Stomach (tissue), 19 donors: ENCODE measurements around the gene TMEM59L. TPM values are rescaled to one million over a fixed set of nuclear protein-coding genes. Genes with fewer than 3 reads are reported as not detected.

Source experiments
- DNase-seq, 2 donors: peaks; one replicate each; pipeline versions ENCODE4 v3.0.0 to v3.0.0-alpha.2; 2013 to 2019
- H3K27ac ChIP-seq, 5 donors: fragments of 200-600 bp in 4 of 5; sonication (generic) in 4 of 5; one replicate each; pipeline ENCODE4 v1.5.1; 2013 to 2019; ENCODE audit warnings: mild to moderate bottlenecking in 1 of 5, moderate library complexity in 1 of 5
- H3K27me3 ChIP-seq, 3 donors: fragments of 200-600 bp; sonication (generic); one replicate each; pipeline ENCODE4 v1.5.1; 2017 to 2019; ENCODE audit warnings: mixed run types in 1 of 3
- H3K36me3 ChIP-seq, 4 donors: fragments of 200-600 bp; sonication (generic); 1 replicate in 3 of 4; 2 replicates in 1 of 4; pipeline ENCODE4 v1.5.1; 2016 to 2019
- H3K4me1 ChIP-seq, 4 donors: fragments of 200-600 bp; sonication (generic); one replicate each; pipeline ENCODE4 v1.5.1; 2016 to 2019
- H3K4me3 ChIP-seq, 4 donors: fragments of 200-600 bp; sonication (generic) in 3 of 4; one replicate each; pipeline ENCODE4 v1.5.1; 2016 to 2019; ENCODE audit warnings: mild to moderate bottlenecking in 1 of 4
- H3K9me3 ChIP-seq, 4 donors: fragments of 200-600 bp; sonication (generic); one replicate each; pipeline ENCODE4 v1.5.1; 2016 to 2019
- CTCF ChIP-seq, 7 experiments: fragments of 450-650 bp in 4 of 7; fragments of 200-600 bp in 3 of 7; sonication (generic) in 3 of 7; IDR thresholded peaks; one replicate each; pipeline ENCODE4 v1.5.1; 2016 to 2019; ENCODE audit warnings: antibody characterized with exemption in 7 of 7, control low read depth in 2 of 7, mild to moderate bottlenecking in 1 of 7
- EP300 ChIP-seq: sonication (generic); formaldehyde crosslinking; IDR thresholded peaks from one replicate; pipeline ENCODE4 v1.6.1; 2017; ENCODE audit warnings: antibody characterized with exemption
- POLR2A ChIP-seq, 4 donors: fragments of 450-650 bp; IDR thresholded peaks; one replicate each; pipeline ENCODE4 v1.6.1; 2016; ENCODE audit warnings: antibody characterized with exemption in 4 of 4, control low read depth in 2 of 4, mild to moderate bottlenecking in 1 of 4, moderate library complexity in 1 of 4
- POLR2AphosphoS5 ChIP-seq, 3 donors: sonication (generic); formaldehyde crosslinking; IDR thresholded peaks; one replicate each; pipeline ENCODE4 v1.6.1; 2016; ENCODE audit warnings: antibody characterized with exemption in 3 of 3
- WGBS, 5 donors: extraction: QIAGEN DNeasy Blood & Tissue Kit in 3 of 5; methylation state at CpG; one replicate each; pipeline versions ENCODE4 v1.1.5 to v1.1.7; 2013 to 2018; 5-methylcytosine and 5-hydroxymethylcytosine counted together
- intact Hi-C: fragments of 100-400 bp; cut with DNase I; formaldehyde crosslinking; loops from one replicate; pipeline ENCODE4 v1.15.1; 2023; ENCODE audit warnings: low total_unique reads
- long read RNA-seq, 10 donors: transcript quantifications; one replicate each; lab custom pipeline, GENCODE V29; 2026
- polyA plus RNA-seq, 3 donors: library from polyadenylated mRNA; stranded (reverse); fragments of 200-250 nt; gene quantifications; one replicate each; pipeline ENCODE4 v1.2.3, GENCODE V29; 2013
- total RNA-seq, 5 donors: library from RNA; depleted of rRNA; stranded (reverse); fragments of >200 nt; gene quantifications; one replicate each; pipeline versions ENCODE4 v1.1.0 to v1.2.3, GENCODE V29; 2014 to 2016
- donor health status: healthy with polysubstance abuse.
- donor health status: Bipolar disorder and iron deficiency.
- donor health status: healthy.

TMEM59L gene
- total RNA-seq = 1 to 10 TPM in 2 of 5 donors, not detected in 3; 1.8 to 4.7 TPM
- 1 to 10 TPM in 1 of 3 donors, under 1 TPM in 1, not detected in 1; 0.25 to 3.7 TPM for polyA plus RNA-seq
- long read RNA-seq, donor 1, partial matches to known transcripts = 8 of 11 reads
- long read RNA-seq, donor 1, other reads (novel, unspliced or antisense) = 0 of 11 reads
- long read RNA-seq, donor 2, transcript TMEM59L-201 (8 exons, 1,613 nt) = major isoform, 8 of 8 reads
- long read RNA-seq, donor 2, partial matches to known transcripts = 0 of 8 reads
- long read RNA-seq, donor 2, other reads (novel, unspliced or antisense) = 0 of 8 reads
- long read RNA-seq, donor 3, partial matches to known transcripts = 0 of 1 reads
- long read RNA-seq, donor 3, other reads (novel, unspliced or antisense) = 0 of 1 reads
- long read RNA-seq, donor 4, partial matches to known transcripts = 0 of 1 reads
- long read RNA-seq, donor 4, other reads (novel, unspliced or antisense) = 0 of 1 reads
- long read RNA-seq, donor 5, transcript TMEM59L-201 (8 exons, 1,613 nt) = major isoform, 9 of 10 reads
- long read RNA-seq, donor 5, partial matches to known transcripts = 0 of 10 reads
- long read RNA-seq, donor 5, other reads (novel, unspliced or antisense) = 0 of 10 reads
- long read RNA-seq, donor 6, partial matches to known transcripts = 0 of 6 reads
- long read RNA-seq, donor 6, other reads (novel, unspliced or antisense) = 0 of 6 reads
- long read RNA-seq, donor 7, transcript TMEM59L-201 (8 exons, 1,613 nt) = major isoform, 6 of 16 reads
- long read RNA-seq, donor 7, partial matches to known transcripts = 10 of 16 reads
- long read RNA-seq, donor 7, other reads (novel, unspliced or antisense) = 0 of 16 reads
- long read RNA-seq, donor 8, partial matches to known transcripts = 0 of 3 reads
- long read RNA-seq, donor 8, other reads (novel, unspliced or antisense) = 0 of 3 reads
- long read RNA-seq, donor 9 = 0 reads
- long read RNA-seq, donor 10, partial matches to known transcripts = 0 of 2 reads
- long read RNA-seq, donor 10, other reads (novel, unspliced or antisense) = 0 of 2 reads

GRCh38 chr19:18612772-18613588 is at the start of gene TMEM59L:
TMEM59L (plus strand) TSS chr19:18612870; CDS start chr19:18612959, 89 bp downstream.
- Histone ChIP-seq H3K4me1 (peaks cover 29 to 34% (median 32%) of the 10 kb centered on the region in 4 donors), H3K27ac (no peak within 1 kb of the TSS), H3K36me3 (no peaks in the 10 kb centered on the region), H3K27me3 (peaks cover 28 to 97% (median 77%) of the 10 kb centered on the region in 3 donors), H3K4me3 (peak within 1 kb of the TSS; percentile 43 to 57 (median 50)), H3K9me3 (no peaks in the 10 kb centered on the region)
- 2 to 6% (median 4%) methylated on average over 16 to 70 of the region's 70 CpGs for WGBS, 5 donors
- intact Hi-C loops = no loop called here
- no peak for TF ChIP-seq EP300
- TF ChIP-seq CTCF (IDR thresholded peaks at IDR 0.05) = no peak
- no peak for TF ChIP-seq POLR2A (IDR thresholded peaks at IDR 0.05)
- TF ChIP-seq POLR2AphosphoS5 (IDR thresholded peaks at IDR 0.05) = no peak
- DNase-seq = peak in 1 of 2 donors; percentile 78

GRCh38 chr19:18566953-18567352 is 45.7 kb upstream of the TMEM59L start:
- Histone ChIP-seq H3K36me3 (peaks cover 54 to 78% (median 77%) of the 10 kb centered on the region in 4 donors), H3K4me3 (no peak overlapping the region), H3K4me1 (peaks cover 0 to 8% (median 7%) of the 10 kb centered on the region in 4 donors), H3K27me3 (no peaks in the 10 kb centered on the region), H3K9me3 (no peaks in the 10 kb centered on the region), H3K27ac (no peak overlapping the region)
- WGBS, 5 donors = 88 to 100% (median 94%) methylated on average over 4 to 8 of the region's 8 CpGs
- no peak for TF ChIP-seq POLR2A (IDR thresholded peaks at IDR 0.05)
- no peak for TF ChIP-seq POLR2AphosphoS5 (IDR thresholded peaks at IDR 0.05)
- TF ChIP-seq EP300 = no peak
- TF ChIP-seq CTCF (IDR thresholded peaks at IDR 0.05) = no peak
- no peak for DNase-seq
- intact Hi-C loops = loop anchor here (10.0 kb wide), 1 partner anchor 102 kb away; no protein-coding TSS in a partner anchor

- no peak for DNase-seq
- intact Hi-C loops = loop anchor here (10.0 kb wide), 1 partner anchor 104 kb away; no protein-coding TSS in a partner anchor
- 92 to 100% (median 94%) methylated on average over 6 to 15 of the region's 15 CpGs for WGBS, 5 donors
- TF ChIP-seq EP300 (no peak), POLR2A (IDR thresholded peaks at IDR 0.05) (no peak), CTCF (IDR thresholded peaks at IDR 0.05) (no peak)
- Histone ChIP-seq H3K36me3 (peaks cover 51 to 71% (median 67%) of the 10 kb centered on the region in 4 donors), H3K4me3 (no peak overlapping the region), H3K27ac (no peak overlapping the region), H3K4me1 (peaks cover 12 to 21% (median 20%) of the 10 kb centered on the region in 4 donors), H3K9me3 (no peaks in the 10 kb centered on the region), H3K27me3 (no peaks in the 10 kb centered on the region)
These were observed 44.3 kb upstream of the TMEM59L start for GRCh38 chr19:18568367-18568766.
